DMS114 treated with DMSO at 0.1 percent for 48 hours (cell line): ENCODE results near the gene BPIFB4.

ENCODE experiments used
- DNase-seq: peaks from one replicate; lab custom pipeline; 2025; ENCODE audit not compliant: unreplicated experiment; lab: John Stamatoyannopoulos, UW

BPIFB4 gene

DNA sequence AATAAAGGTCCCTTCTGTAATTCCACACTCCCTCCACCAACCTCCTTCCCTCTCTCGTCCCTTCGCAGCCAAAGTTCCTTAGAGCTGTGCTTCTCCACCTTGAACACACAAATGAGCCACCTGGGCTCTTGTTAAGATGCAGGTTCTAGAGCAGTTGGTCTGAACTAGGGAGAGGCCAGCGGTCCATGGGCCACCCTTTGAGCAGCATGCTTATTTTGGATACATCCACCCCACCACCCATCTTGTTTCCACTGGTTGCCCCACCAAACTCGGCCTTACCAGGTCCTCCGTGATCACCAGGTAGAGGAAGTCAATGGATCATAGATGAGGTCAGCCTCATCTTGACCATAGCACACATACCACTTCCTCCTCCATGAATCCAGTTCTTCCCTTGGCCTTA lies 81.2 kb downstream of the BPIFB4 start:
- no peak for DNase-seq
